ENCODE measurements around the gene PMM2.

DNA sequence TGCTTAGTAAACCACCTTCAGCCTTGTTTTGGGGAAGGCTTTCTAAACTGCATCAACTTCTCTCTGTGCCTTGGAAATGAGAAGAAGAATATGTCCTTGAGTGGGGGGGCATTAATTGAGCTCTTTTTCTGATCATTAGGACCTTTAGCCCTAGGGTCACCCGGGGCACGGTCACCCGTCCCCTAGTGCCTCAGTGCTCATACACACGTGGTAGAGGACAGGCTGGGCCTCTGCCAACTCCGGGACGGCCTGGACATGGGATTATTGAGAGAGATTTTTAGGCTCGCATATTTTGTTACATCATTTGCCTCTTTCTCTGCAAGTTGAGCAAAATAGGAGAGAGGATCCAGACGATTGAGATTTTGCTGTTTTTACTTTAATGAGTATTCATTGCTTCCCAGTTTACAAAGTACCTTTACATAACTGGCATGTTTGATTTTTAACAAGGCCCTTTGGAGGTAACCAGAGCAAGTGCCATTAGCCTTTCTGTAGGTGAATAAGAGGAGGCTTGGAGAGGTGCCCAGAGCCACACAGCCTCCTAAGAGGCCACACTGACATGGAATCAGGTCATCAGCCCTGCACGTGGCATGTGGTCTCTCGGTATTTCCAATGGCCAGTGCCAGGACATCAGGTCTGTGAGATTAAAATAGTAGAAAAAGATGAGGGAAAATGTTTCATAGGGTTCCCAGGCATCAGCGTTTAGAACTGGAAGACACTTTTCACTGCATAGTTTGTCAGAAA lies 11.1 kb downstream of the PMM2 start:
- TF ChIP-seq EP300 (IDR thresholded peaks at IDR 0.05; ENCODE audit: borderline replicate concordance), result no peak
- TF ChIP-seq EGR1 (IDR thresholded peaks at IDR 0.05), result no peak

All from Ishikawa (cell line).